ENCODE measurements around the gene PQBP1.

- TF ChIP-seq CTCF (IDR thresholded peaks at IDR 0.05): no peak
- peak in 1 of 2 donors; percentile 85 for TF ChIP-seq POLR2A (IDR thresholded peaks at IDR 0.05)
Observed at GRCh38 chrX:48897625-48898306, at the start of gene PQBP1, which contains the start of gene TIMM17B.

Data from thyroid gland (tissue), 4 donors.